Liver (tissue), 9 donors: ENCODE results near the gene LINC01488. TPM values are rescaled to one million over a fixed set of nuclear protein-coding genes. Genes with fewer than 3 reads are reported as not detected.

Source experiments
- DNase-seq: peaks from one replicate; pipeline ENCODE4 v3.0.0-alpha.2; 2017; ENCODE audit warnings: low spot score
- H3K27ac ChIP-seq, 2 donors: one replicate each; pipeline ENCODE4 v1.7.0; 2013; ENCODE audit warnings: inconsistent platforms in 2 of 2, low read length in 2 of 2, control low read depth in 1 of 2, low read depth in 1 of 2, mild to moderate bottlenecking in 1 of 2
- H3K27me3 ChIP-seq, 4 donors: one replicate each; pipeline versions ENCODE4 v1.6.1 to v1.7.0; 2013; ENCODE audit warnings: low read length in 3 of 4, inconsistent platforms in 1 of 4, mild to moderate bottlenecking in 1 of 4, moderate library complexity in 1 of 4; ENCODE audit not compliant: control insufficient read depth in 4 of 4, insufficient read depth in 4 of 4
- H3K36me3 ChIP-seq, 4 donors: one replicate each; pipeline versions ENCODE4 v1.6.1 to v1.7.0; 2013; ENCODE audit warnings: low read length in 3 of 4, mild to moderate bottlenecking in 3 of 4, low read depth in 1 of 4, moderate library complexity in 1 of 4; ENCODE audit not compliant: control insufficient read depth in 4 of 4, insufficient read depth in 3 of 4
- H3K4me1 ChIP-seq, 4 donors: one replicate each; pipeline versions ENCODE4 v1.6.1 to v1.7.0; 2013; ENCODE audit warnings: low read length in 3 of 4, mild to moderate bottlenecking in 3 of 4, moderate library complexity in 1 of 4; ENCODE audit not compliant: control insufficient read depth in 4 of 4, insufficient read depth in 4 of 4
- H3K4me3 ChIP-seq, 3 donors: one replicate each; pipeline versions ENCODE4 v1.6.1 to v1.7.0; 2013; ENCODE audit warnings: low read length in 3 of 3, control low read depth in 1 of 3, low read depth in 1 of 3, mild to moderate bottlenecking in 1 of 3
- H3K9ac ChIP-seq, 2 donors: one replicate each; pipeline ENCODE4 v1.7.0; 2013; ENCODE audit warnings: low read length in 2 of 2, mild to moderate bottlenecking in 2 of 2, moderate library complexity in 2 of 2, control low read depth in 1 of 2, low read depth in 1 of 2
- H3K9me3 ChIP-seq, 4 donors: one replicate each; pipeline versions ENCODE4 v1.6.1 to v1.7.0; 2013; ENCODE audit warnings: low read length in 3 of 4; ENCODE audit not compliant: control insufficient read depth in 4 of 4
- ATF3 ChIP-seq: IDR thresholded peaks from 2 replicates; pipeline ENCODE4 v1.6.1; 2016; ENCODE audit warnings: antibody characterized with exemption
- EGR1 ChIP-seq, 2 donors: IDR thresholded peaks; 2 replicates each; pipeline ENCODE4 v1.6.1; 2016 to 2018; ENCODE audit warnings: antibody characterized with exemption in 2 of 2, low read depth in 2 of 2
- GABPA ChIP-seq, 2 donors: IDR thresholded peaks in 1 of 2; conservative IDR thresholded peaks in 1 of 2; 2 replicates each; pipeline ENCODE4 v1.6.1; 2016; ENCODE audit warnings: antibody characterized with exemption in 2 of 2, mild to moderate bottlenecking in 1 of 2, moderate library complexity in 1 of 2
- HNF4G ChIP-seq: IDR thresholded peaks from 2 replicates; pipeline ENCODE4 v1.6.1; 2016; ENCODE audit warnings: antibody characterized with exemption
- JUND ChIP-seq, 2 donors: IDR thresholded peaks; 2 replicates each; pipeline ENCODE4 v1.6.1; 2016; ENCODE audit warnings: antibody characterized with exemption in 2 of 2
- NR2F2 ChIP-seq: IDR thresholded peaks from 2 replicates; pipeline ENCODE4 v1.6.1; 2016; ENCODE audit warnings: antibody characterized with exemption
- RAD21 ChIP-seq, 2 donors: IDR thresholded peaks; 2 replicates each; pipeline ENCODE4 v1.6.1; 2016; ENCODE audit warnings: antibody characterized with exemption in 2 of 2, mild to moderate bottlenecking in 2 of 2
- REST ChIP-seq: IDR thresholded peaks from 2 replicates; pipeline ENCODE4 v1.6.1; 2016; ENCODE audit warnings: antibody characterized with exemption, mild to moderate bottlenecking
- RXRA ChIP-seq, 2 donors: IDR thresholded peaks; 2 replicates each; pipeline ENCODE4 v1.6.1; 2017 to 2018; ENCODE audit warnings: antibody characterized with exemption in 2 of 2, mild to moderate bottlenecking in 1 of 2
- SP1 ChIP-seq: IDR thresholded peaks from 2 replicates; pipeline ENCODE4 v1.6.1; 2018; ENCODE audit warnings: antibody characterized with exemption, mild to moderate bottlenecking
- whole genome bisulfite sequencing: extraction: QIAGEN DNeasy Blood & Tissue Kit; methylation state at CpG from one replicate; pipeline ENCODE4 v1.1.7; 2013; 5-methylcytosine and 5-hydroxymethylcytosine counted together
- polyA plus RNA-seq, 2 donors: library from polyadenylated mRNA; stranded (reverse) in 1 of 2; unstranded in 1 of 2; fragments of 200-250 nt in 1 of 2; fragments of >200 nt in 1 of 2; fragmentation: Nextera tagmentation in 1 of 2; extraction: Ambion mirVana in 1 of 2; gene quantifications; one replicate each; pipeline versions ENCODE4 v1.2.1 to v1.2.3, GENCODE V29; 2013 to 2015
- total RNA-seq, 2 donors: library from RNA; depleted of rRNA; stranded (reverse); fragments of >200 nt; gene quantifications; one replicate each; pipeline ENCODE4 v1.2.3, GENCODE V29; 2014
- TF ChIP-seq, protein P1 (sequence below): fragments of 150-350 bp; IDR thresholded peaks from 2 replicates; pipeline ENCODE4 v1.5.1; 2017; ENCODE audit warnings: improper control_type of control experiment, low read depth, low read length; ENCODE audit not compliant: missing input control
- TF ChIP-seq, protein P2 (sequence below): IDR thresholded peaks from 2 replicates; pipeline ENCODE4 v1.6.1; 2016; ENCODE audit warnings: antibody characterized with exemption
- donor health status: healthy.
- donor health status: healthy.
- donor health status: healthy.
- donor health status: healthy.
- donor health status: healthy.

The LINC01488 gene
- total and polyA plus RNA-seq, 4 donors, result 0.05 to 2.3 (median 0.60) TPM

DNA sequence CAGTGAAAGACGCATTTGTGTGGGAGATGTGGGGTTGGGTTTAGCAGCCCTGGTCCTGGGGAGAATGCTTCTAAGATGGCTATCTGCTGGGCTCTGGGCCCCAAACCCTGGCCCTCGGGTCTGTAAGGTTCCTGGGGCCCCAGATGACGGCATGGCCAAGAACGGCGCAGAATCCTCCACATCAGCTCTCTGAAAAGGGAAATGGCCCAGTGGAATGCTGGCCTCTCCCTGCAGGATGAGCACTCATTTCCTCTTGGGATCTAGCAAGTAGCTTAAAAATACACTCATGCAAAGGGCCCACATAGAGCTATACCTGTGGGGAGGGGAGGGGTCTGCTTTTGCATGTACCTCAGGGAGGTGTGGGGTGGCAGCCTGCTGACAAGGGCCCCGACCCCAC is 37.5 kb upstream of the LINC01488 start:
- no peaks in the 10 kb centered on the region for H3K27me3 ChIP-seq
- H3K9me3 ChIP-seq, result no peaks in the 10 kb centered on the region
- TF ChIP-seq RAD21 (IDR thresholded peaks at IDR 0.05), result no peak
- H3K27ac ChIP-seq, result peak overlapping the region; percentile 22 to 68
- WGBS, result 73% methylated on average over 6 of the region's 6 CpGs
- peaks cover 1 to 22% (median 6%) of the 10 kb centered on the region in 4 donors for H3K4me1 ChIP-seq
- no peaks in the 10 kb centered on the region for H3K36me3 ChIP-seq
- H3K4me3 ChIP-seq, result no peak overlapping the region
- H3K9ac ChIP-seq, result no peak overlapping the region
- DNase-seq, result no peak

DNA sequence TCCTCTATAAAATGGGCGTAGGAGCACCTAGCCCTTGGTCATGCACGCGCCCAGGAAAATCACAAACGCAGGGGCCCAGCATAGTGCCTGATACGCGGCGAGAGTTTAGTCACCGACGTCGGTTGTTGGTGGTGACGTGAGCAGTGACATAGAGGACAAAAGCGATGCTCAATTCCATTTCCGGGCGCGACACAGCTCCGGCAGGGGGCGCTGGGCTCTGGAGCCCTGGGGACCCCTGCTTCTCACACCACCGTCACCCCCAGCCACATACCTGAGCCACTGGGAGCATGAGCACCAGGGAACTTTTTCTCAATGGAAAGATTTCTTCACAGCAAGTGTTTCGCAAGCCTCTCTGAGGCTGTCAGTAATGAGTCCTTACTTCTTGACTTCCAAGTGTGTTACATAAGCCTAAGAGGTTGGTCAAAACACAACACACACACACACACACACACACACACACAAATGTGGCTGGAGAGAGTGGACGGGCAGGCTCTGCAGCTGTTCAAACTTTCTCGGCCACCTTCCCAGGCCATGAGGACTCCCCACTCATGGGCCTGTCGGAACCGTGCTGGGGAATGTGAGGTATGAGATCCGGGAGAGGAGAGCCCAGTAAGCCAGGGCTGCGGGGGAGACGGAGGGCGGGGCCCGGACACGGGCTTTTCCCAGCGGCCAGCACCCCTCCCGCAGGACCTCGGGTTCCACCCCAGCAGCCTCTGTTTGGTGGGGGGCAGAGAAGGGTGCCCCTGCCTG is 36.9 kb upstream of the LINC01488 start:
- Histone ChIP-seq H3K4me3 (no peak overlapping the region), H3K27ac (peak overlapping the region; percentile 22 to 68), H3K4me1 (peaks cover 2 to 22% (median 6%) of the 10 kb centered on the region in 4 donors), H3K36me3 (no peaks in the 10 kb centered on the region), H3K9ac (no peak overlapping the region), H3K9me3 (no peaks in the 10 kb centered on the region), H3K27me3 (no peaks in the 10 kb centered on the region)
- DNase-seq, result no peak
- TF ChIP-seq REST (no peak), EGR1 (IDR thresholded peaks at IDR 0.05; ENCODE audit: low read depth in 2 of 2) (no peak), RAD21 (IDR thresholded peaks at IDR 0.05) (peak in 1 of 2 donors; percentile 38)
- TF ChIP-seq, protein P1, sequence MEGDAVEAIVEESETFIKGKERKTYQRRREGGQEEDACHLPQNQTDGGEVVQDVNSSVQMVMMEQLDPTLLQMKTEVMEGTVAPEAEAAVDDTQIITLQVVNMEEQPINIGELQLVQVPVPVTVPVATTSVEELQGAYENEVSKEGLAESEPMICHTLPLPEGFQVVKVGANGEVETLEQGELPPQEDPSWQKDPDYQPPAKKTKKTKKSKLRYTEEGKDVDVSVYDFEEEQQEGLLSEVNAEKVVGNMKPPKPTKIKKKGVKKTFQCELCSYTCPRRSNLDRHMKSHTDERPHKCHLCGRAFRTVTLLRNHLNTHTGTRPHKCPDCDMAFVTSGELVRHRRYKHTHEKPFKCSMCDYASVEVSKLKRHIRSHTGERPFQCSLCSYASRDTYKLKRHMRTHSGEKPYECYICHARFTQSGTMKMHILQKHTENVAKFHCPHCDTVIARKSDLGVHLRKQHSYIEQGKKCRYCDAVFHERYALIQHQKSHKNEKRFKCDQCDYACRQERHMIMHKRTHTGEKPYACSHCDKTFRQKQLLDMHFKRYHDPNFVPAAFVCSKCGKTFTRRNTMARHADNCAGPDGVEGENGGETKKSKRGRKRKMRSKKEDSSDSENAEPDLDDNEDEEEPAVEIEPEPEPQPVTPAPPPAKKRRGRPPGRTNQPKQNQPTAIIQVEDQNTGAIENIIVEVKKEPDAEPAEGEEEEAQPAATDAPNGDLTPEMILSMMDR, result peak; percentile 4
- WGBS, result 76% methylated on average over 32 of the region's 32 CpGs

- no peak overlapping the region for H3K9ac ChIP-seq
- no peaks in the 10 kb centered on the region for H3K9me3 ChIP-seq
- TF ChIP-seq RXRA (IDR thresholded peaks at IDR 0.05) (no peak), SP1 (no peak), ATF3 (no peak), HNF4G (no peak), REST (no peak), NR2F2 (no peak), GABPA (IDR thresholded peaks at IDR 0.05 in 1 of 2, conservative IDR thresholded peaks at IDR 0.05 in 1 of 2) (no peak), JUND (IDR thresholded peaks at IDR 0.05) (no peak)
- TF ChIP-seq, protein P1, result no peak
- TF ChIP-seq, protein P2, sequence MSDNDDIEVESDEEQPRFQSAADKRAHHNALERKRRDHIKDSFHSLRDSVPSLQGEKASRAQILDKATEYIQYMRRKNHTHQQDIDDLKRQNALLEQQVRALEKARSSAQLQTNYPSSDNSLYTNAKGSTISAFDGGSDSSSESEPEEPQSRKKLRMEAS, result no peak
- no peaks in the 10 kb centered on the region for H3K36me3 ChIP-seq
- H3K27ac ChIP-seq, result no peak overlapping the region
- DNase-seq, result no peak
- WGBS, result 85% methylated on average over 11 of the region's 11 CpGs
- H3K27me3 ChIP-seq, result no peaks in the 10 kb centered on the region
- no peak overlapping the region for H3K4me3 ChIP-seq
- H3K4me1 ChIP-seq, result peaks cover 2 to 22% (median 6%) of the 10 kb centered on the region in 4 donors
Measured at GRCh38 chr11:69445131-69445470, 36.4 kb upstream of the LINC01488 start.
